Activated naive CD4-positive, alpha-beta T cell treated with anti-CD3 and anti-CD28 coated beads, Interleukin-2, amount 10 ng/mL, durations not matched to agents 7 days and 5 days (primary cell): Measurements from ENCODE around the gene KIF5B.
"Not testable (repeated sequence)": the region's sequence is repeated elsewhere in the genome, so short reads cannot be mapped to it uniquely, and the experiment has no call there.

Experiments used
- CTCF ChIA-PET: fragments of 350-600 bp; sonication (Branson Sonifier 250); formaldehyde crosslinking; loops from one replicate; lab custom pipeline; 2021; ENCODE audit warnings: antibody characterized with exemption; lab: Charles Lee
- DNase-seq: peaks from one replicate; pipeline ENCODE4 v3.0.0-alpha.2; 2020
- H3K27ac Mint-ChIP-seq: one replicate; pipeline ENCODE4 v1.8.0; 2021; ENCODE audit warnings: mild to moderate bottlenecking, moderate library complexity, mixed read lengths
- H3K27me3 Mint-ChIP-seq: one replicate; pipeline ENCODE4 v1.8.0; 2021; ENCODE audit warnings: mild to moderate bottlenecking, mixed read lengths
- H3K36me3 Mint-ChIP-seq: one replicate; pipeline ENCODE4 v1.8.0; 2021; ENCODE audit warnings: mixed read lengths
- H3K4me1 Mint-ChIP-seq: one replicate; pipeline ENCODE4 v1.8.0; 2021; ENCODE audit warnings: mixed read lengths
- H3K4me3 Mint-ChIP-seq: one replicate; pipeline ENCODE4 v1.8.0; 2021; ENCODE audit warnings: mild to moderate bottlenecking, moderate library complexity, mixed read lengths
- H3K9me3 Mint-ChIP-seq: one replicate; pipeline ENCODE4 v1.8.0; 2021; ENCODE audit warnings: mixed read lengths

The KIF5B gene

DNA sequence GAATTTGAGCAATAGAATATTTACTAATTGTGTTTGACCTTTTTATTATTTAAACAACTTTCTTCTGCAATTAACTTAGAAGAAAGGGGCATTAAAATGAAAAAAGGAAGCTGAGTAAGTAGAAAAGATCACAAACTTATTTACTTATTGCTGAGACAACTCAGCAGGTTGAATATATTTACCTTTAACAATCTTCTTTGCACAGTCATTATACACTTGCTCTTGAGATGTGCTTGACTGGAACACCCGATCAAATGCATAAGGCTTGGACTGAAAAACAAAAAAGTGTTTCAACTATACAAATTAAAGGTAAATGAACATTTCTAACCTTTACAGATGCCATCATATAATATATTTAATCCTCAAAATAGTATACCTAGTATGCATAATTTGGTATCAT lies 7.9 kb downstream of the KIF5B start:
- H3K4me3 Mint-ChIP-seq: no peak overlapping the region
- H3K9me3 Mint-ChIP-seq: no peaks in the 10 kb centered on the region
- peaks cover 56% of the 10 kb centered on the region for H3K36me3 Mint-ChIP-seq
- H3K27ac Mint-ChIP-seq: no peak overlapping the region
- no peak for DNase-seq
- CTCF ChIA-PET: no interaction called here
- no peaks in the 10 kb centered on the region for H3K27me3 Mint-ChIP-seq
- peaks cover 78% of the 10 kb centered on the region for H3K4me1 Mint-ChIP-seq

DNA sequence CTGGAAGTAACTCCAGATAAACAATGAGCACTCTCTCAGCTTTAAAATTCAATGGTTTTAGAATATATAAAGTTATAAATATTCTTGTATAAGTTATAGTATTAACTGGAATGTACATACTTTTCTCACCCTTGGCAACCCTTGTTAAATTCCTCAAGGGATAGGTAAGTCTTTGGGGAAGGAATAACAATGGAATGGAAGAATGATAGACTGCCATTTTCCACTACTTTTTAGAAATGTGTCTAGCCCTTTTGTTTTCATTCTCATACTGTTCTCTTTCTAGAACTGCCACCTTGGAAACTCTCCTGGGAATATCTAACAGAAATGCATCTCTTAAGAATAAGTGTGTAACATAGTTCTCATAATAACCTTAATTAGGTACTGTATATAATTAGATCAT lies 8.3 kb downstream of the KIF5B start:
- DNase-seq: no peak
- H3K4me1 Mint-ChIP-seq: peaks cover 77% of the 10 kb centered on the region
- H3K4me3 Mint-ChIP-seq: no peak overlapping the region
- H3K27ac Mint-ChIP-seq: no peak overlapping the region
- peaks cover 58% of the 10 kb centered on the region for H3K36me3 Mint-ChIP-seq
- no peaks in the 10 kb centered on the region for H3K9me3 Mint-ChIP-seq
- H3K27me3 Mint-ChIP-seq: no peaks in the 10 kb centered on the region
- CTCF ChIA-PET: no interaction called here

DNA sequence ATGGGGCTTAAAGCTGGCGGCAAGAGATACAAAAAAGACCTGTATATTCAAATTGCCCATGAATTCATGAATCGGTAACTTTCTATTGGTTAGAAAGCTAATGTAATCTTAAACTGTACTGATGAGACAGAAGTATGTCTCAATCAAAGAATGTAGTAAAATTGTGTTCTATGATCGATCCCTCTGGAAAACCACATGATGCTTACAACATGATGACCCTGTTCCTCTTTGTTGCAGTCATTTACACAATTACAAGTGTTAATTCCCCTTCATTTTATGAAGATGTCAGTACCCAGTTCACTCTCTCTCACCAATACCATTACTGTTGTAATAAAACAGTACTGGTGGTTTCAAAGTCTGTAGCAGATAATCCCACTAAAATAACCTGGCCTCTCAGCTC lies 10.1 kb downstream of the KIF5B start:
- DNase-seq: no peak
- Mint-ChIP-seq H3K9me3 (no peaks in the 10 kb centered on the region), H3K27ac (no peak overlapping the region), H3K4me1 (peaks cover 69% of the 10 kb centered on the region), H3K4me3 (no peak overlapping the region), H3K27me3 (no peaks in the 10 kb centered on the region), H3K36me3 (peaks cover 63% of the 10 kb centered on the region)
- CTCF ChIA-PET: no interaction called here

DNA sequence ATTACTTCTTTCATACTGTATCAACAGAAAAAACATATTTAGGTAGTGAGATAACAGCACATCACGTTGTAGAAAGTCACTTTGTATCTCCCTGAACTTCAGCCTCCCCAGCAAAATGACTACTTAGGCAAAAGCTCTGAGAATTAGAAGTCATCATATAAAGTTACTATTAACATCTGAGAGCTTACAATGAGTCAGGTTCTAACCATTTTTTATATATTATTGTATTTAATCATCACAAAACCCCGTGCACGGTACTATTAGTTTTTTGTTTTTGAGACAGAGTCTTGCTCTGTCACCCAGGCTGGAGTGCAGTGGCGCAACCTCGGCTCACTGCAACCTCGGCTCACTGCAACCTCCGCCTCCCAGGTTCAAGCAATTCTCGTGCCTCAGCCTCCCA lies 13.5 kb downstream of the KIF5B start:
- H3K36me3 Mint-ChIP-seq: peaks cover 57% of the 10 kb centered on the region
- H3K27me3 Mint-ChIP-seq, H3K9me3 Mint-ChIP-seq, CTCF ChIA-PET, H3K4me3 Mint-ChIP-seq, DNase-seq: not testable (repeated sequence)
- H3K4me1 Mint-ChIP-seq: peaks cover 45% of the 10 kb centered on the region
- H3K27ac Mint-ChIP-seq: peak overlapping the region; percentile 16

DNA sequence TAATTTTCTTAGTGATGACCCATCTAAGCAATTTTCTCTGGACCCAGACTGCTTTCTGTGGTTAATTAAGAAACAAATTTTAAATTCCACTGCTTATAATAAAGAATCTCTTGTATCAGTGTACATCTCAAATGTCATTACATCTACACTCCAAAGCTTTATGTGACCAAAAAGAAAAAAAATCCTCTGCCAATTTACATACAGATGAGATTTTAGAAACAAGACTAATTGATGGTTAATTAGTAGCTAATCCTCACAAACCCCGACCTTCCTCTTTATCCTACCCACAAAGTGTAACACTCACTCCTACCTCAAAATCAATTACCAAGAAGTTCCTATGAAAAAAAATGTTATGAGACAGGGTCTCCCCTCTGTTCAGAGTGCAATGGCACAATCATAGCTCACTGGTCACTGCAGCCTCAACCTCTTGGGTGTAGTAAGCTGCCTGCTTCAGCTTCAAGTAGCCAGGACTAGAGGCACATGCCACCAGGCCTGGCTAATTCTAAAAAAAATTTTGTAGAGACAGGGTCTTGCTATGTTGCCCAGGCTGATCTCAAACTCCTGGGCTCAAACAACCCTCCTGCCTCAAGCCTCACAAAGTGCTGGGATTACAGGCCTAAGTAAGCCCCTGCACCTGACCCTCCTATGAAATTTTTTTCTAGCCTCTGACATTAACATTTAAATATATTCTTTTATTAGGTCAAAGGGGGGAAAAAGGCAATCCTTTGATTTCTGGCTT lies 14.8 kb downstream of the KIF5B start:
- no peak overlapping the region for H3K27ac Mint-ChIP-seq
- CTCF ChIA-PET: interaction anchor here (1.1 kb wide), 1 partner anchor 181 kb away, joined by 3 read pairs; no protein-coding TSS in a partner anchor
- H3K4me3 Mint-ChIP-seq: no peak overlapping the region
- H3K27me3 Mint-ChIP-seq: no peaks in the 10 kb centered on the region
- no peaks in the 10 kb centered on the region for H3K9me3 Mint-ChIP-seq
- DNase-seq: no peak
- H3K36me3 Mint-ChIP-seq: peaks cover 57% of the 10 kb centered on the region
- H3K4me1 Mint-ChIP-seq: peaks cover 36% of the 10 kb centered on the region

DNA sequence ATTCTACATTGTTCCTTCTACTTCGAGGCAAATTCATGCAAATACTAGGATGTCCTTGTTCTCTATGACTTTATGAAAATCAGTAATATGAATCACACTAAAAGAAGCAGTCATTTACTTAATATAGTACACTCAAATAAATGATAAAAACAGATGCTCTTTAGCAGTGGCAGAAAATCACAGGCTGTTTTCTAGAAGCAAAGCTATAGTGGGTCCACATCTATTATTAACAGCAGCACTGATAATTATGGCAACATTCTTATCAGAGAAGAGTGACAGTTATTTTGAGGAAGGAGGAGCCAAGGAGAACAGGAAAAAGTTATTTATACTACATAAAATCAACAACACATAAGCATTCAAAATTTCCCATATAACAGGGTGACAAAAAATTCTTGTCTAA lies 16.5 kb downstream of the KIF5B start:
- Mint-ChIP-seq H3K27me3 (no peaks in the 10 kb centered on the region), H3K4me1 (peaks cover 25% of the 10 kb centered on the region), H3K4me3 (no peak overlapping the region), H3K9me3 (no peaks in the 10 kb centered on the region), H3K27ac (no peak overlapping the region), H3K36me3 (peaks cover 55% of the 10 kb centered on the region)
- CTCF ChIA-PET: no interaction called here
- no peak for DNase-seq

DNA sequence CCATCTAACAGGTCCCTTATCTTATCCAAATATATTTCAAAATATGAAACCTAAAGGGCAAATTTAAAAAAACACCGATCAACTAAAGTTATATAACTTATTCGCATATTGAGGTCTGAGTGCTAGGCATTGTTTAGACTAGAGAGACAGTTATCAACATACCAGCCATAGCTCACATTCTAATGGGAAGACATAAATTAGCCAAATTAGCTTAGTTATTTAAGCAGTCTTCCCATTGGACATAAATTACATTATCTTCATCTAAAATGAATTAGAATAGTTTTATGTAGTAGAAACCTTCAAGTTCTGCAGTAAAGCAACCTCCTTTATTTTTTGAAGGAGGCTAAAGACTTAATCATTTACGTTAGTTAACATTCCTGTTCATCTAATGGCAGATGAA lies 17.4 kb downstream of the KIF5B start:
- Mint-ChIP-seq H3K4me3 (no peak overlapping the region), H3K9me3 (no peaks in the 10 kb centered on the region), H3K27me3 (no peaks in the 10 kb centered on the region), H3K27ac (no peak overlapping the region), H3K36me3 (peaks cover 53% of the 10 kb centered on the region), H3K4me1 (peaks cover 17% of the 10 kb centered on the region)
- CTCF ChIA-PET: interaction anchor here (0.7 kb wide), 1 partner anchor 18 kb away, joined by 3 read pairs; the partner anchor contains the start of gene KIF5B
- no peak for DNase-seq

DNA sequence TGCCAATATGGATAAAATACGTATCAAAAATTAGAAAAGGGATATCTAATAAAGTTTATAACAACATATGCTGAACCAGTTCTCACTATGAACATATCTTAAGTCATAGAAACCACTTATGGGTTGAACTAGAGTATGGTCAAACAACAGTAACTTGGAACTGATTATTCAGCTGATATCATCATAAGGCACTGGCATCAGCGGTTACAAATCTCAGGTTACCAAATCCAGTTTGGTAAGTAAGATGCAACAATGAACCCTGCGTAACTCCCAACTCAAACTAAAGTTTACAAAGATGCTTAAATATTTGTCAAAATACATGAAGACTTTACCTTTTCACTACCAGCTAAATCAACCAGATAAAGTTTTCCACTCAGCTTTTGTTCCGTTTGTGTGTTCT lies 19.3 kb downstream of the KIF5B start:
- H3K27ac Mint-ChIP-seq: no peak overlapping the region
- H3K27me3 Mint-ChIP-seq: no peaks in the 10 kb centered on the region
- H3K4me1 Mint-ChIP-seq: peaks cover 5% of the 10 kb centered on the region
- CTCF ChIA-PET: interaction anchor here (1.0 kb wide), 1 partner anchor 153 kb away, joined by 3 read pairs; no protein-coding TSS in a partner anchor
- no peaks in the 10 kb centered on the region for H3K9me3 Mint-ChIP-seq
- H3K4me3 Mint-ChIP-seq: no peak overlapping the region
- peaks cover 57% of the 10 kb centered on the region for H3K36me3 Mint-ChIP-seq
- no peak for DNase-seq

DNA sequence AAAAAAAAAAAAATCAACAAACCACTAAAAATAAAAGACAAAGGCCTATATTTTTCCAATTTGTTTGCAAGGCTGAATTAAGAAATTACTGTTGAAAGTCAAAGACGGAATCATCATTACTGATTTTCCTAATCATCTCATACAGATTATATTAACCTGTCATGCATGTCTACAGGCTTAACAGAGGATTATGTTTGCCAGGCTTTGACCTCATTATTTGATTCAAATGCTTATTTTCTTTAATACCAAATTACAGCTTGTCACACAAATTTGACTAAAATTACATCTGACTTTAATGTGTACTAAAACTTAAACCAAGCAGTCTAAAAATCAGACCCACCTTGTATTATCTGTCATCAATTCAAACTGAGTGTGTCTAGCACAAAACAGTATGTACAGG lies 21.2 kb downstream of the KIF5B start:
- Mint-ChIP-seq H3K36me3 (peaks cover 67% of the 10 kb centered on the region), H3K27me3 (no peaks in the 10 kb centered on the region), H3K27ac (no peak overlapping the region), H3K9me3 (no peaks in the 10 kb centered on the region), H3K4me3 (no peak overlapping the region), H3K4me1 (no peaks in the 10 kb centered on the region)
- CTCF ChIA-PET: interaction anchor here (0.7 kb wide), 1 partner anchor 112 kb away, joined by 3 read pairs; no protein-coding TSS in a partner anchor
- DNase-seq: no peak

DNA sequence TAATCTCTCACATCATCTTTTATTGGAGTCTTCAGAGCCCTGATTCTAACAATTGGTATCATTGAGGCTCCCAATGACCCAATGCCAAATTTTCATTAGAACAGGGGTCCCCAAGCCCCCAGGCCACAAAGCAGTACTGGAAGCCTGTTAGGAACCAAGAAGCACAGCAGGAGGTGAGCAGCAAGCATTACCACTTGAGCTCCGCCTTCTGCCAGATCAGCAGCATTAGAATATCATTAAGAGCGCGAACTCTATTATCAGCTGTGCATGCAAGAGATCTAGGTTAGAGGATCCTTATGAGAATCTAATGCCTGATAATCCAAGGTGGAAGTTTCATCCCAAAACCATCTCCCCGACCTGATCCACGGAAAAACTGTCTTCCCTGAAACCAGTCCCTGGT lies 23.1 kb downstream of the KIF5B start:
- Mint-ChIP-seq H3K27ac (no peak overlapping the region), H3K4me1 (no peaks in the 10 kb centered on the region), H3K9me3 (no peaks in the 10 kb centered on the region), H3K27me3 (no peaks in the 10 kb centered on the region), H3K36me3 (peaks cover 78% of the 10 kb centered on the region), H3K4me3 (no peak overlapping the region)
- CTCF ChIA-PET: interaction anchor here (0.6 kb wide), 1 partner anchor 137 kb away, joined by 3 read pairs; no protein-coding TSS in a partner anchor
- DNase-seq: no peak

DNA sequence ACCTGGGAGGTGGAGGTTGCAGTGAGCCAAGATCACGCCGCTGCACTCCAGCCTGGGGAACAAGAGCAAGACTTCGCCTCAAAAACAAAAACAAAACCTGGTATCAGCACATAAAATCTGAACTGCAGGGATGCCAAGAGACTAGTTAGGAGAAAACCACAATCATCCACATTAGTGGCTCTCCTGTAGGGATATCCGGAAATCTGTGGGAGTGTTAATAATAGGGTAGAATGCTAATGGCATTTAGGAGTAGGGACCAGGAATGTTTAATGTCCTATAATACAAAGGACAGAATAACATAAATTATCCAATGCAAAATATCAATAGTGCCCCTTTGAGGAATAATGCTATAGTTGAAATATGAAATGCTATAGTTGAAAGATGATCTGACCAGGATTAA lies 24.3 kb downstream of the KIF5B start:
- no peak overlapping the region for H3K27ac Mint-ChIP-seq
- H3K27me3 Mint-ChIP-seq: no peaks in the 10 kb centered on the region
- no peak for DNase-seq
- no peaks in the 10 kb centered on the region for H3K4me1 Mint-ChIP-seq
- peaks cover 74% of the 10 kb centered on the region for H3K36me3 Mint-ChIP-seq
- H3K9me3 Mint-ChIP-seq: no peaks in the 10 kb centered on the region
- no peak overlapping the region for H3K4me3 Mint-ChIP-seq
- CTCF ChIA-PET: no interaction called here

DNA sequence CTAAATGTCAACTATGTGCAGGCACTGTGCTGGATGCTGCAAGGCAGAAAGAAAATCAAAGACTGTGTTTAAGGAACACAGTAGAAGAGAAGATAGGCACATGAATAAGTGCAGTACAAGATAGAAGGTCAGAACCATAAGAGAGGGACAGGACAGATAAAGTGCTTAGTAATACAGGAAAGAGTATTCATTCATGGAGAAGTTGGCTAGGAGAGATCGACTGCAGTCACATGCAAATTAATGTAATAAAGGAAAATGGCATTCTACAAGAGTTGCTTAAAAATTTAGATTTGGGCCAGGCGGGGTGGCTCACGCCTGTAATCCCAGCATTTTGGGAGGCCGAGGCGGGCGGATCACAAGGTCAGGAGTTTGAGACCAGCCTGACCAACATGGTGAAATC lies 24.8 kb downstream of the KIF5B start:
- CTCF ChIA-PET: no interaction called here
- Mint-ChIP-seq H3K4me1 (no peaks in the 10 kb centered on the region), H3K27me3 (no peaks in the 10 kb centered on the region), H3K36me3 (peaks cover 72% of the 10 kb centered on the region), H3K4me3 (no peak overlapping the region), H3K9me3 (no peaks in the 10 kb centered on the region), H3K27ac (no peak overlapping the region)
- DNase-seq: no peak

DNA sequence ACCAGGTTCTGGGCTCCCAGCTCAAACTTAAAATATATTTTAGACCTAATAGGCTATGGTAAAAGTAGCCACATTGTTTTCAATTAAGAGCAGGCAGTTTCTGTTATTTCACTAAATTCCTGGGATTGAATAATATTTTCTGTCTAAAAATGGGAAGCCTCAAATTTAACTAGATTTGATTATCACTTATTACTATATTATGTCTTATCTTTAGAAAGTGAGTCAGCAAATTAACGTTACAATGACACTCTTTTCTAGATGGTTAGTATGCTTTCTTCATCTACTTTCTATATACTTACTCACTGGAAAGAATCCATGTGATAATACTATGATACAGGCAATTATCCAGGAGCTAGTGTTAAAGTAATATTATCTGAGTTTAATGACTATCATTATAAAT lies 27.5 kb downstream of the KIF5B start:
- H3K4me1 Mint-ChIP-seq: no peaks in the 10 kb centered on the region
- no peaks in the 10 kb centered on the region for H3K27me3 Mint-ChIP-seq
- CTCF ChIA-PET: no interaction called here
- no peaks in the 10 kb centered on the region for H3K9me3 Mint-ChIP-seq
- DNase-seq: no peak
- H3K27ac Mint-ChIP-seq: no peak overlapping the region
- H3K36me3 Mint-ChIP-seq: peaks cover 60% of the 10 kb centered on the region
- no peak overlapping the region for H3K4me3 Mint-ChIP-seq

DNA sequence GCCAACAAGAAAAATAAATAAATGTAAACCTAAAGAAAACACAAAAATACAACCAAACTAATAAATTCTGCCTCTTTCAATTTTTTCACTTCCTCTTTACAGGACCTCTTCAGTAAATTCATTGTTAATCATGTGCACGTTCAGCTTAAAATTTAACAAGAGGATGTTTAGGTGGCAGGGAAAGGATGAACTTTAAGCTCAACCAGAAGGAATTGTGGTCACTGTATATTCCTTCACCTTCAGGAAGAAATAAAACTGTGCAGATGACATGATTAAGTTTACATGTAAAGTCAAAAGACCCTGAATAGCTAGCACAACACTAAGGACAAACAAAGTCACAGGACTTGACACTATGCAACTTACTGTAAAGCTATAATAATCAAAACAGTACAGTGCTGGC lies 33.0 kb downstream of the KIF5B start:
- no peak for DNase-seq
- no peaks in the 10 kb centered on the region for H3K27me3 Mint-ChIP-seq
- no peak overlapping the region for H3K27ac Mint-ChIP-seq
- H3K9me3 Mint-ChIP-seq: no peaks in the 10 kb centered on the region
- CTCF ChIA-PET: no interaction called here
- H3K4me3 Mint-ChIP-seq: no peak overlapping the region
- H3K36me3 Mint-ChIP-seq: peaks cover 50% of the 10 kb centered on the region
- no peaks in the 10 kb centered on the region for H3K4me1 Mint-ChIP-seq

DNA sequence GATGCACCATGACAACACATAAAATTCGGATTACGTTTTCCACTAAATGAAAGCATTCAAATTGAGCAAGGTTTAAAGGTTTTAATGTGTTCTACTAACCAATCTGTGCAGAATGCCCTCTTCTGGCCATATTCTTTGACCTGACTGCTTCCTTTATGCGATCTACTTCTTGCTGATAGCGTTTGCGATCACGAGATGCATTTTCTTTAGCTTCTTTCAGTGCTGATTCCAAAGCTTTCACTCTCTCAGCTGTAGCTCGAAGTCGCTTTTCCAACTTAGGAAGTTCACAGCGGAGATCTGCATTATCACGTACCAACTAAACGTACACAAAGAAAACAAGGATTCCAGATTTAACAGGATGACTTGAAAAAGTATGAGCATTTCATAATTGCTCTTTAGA lies 39.2 kb downstream of the KIF5B start:
- peaks cover 60% of the 10 kb centered on the region for H3K36me3 Mint-ChIP-seq

More for the DNA sequence above, 39.2 kb downstream of the KIF5B start:
- H3K4me3 Mint-ChIP-seq: no peak overlapping the region
- no peak for DNase-seq
- no peaks in the 10 kb centered on the region for H3K27me3 Mint-ChIP-seq
- H3K27ac Mint-ChIP-seq: no peak overlapping the region
- no peaks in the 10 kb centered on the region for H3K9me3 Mint-ChIP-seq
- CTCF ChIA-PET: interaction anchor here (1.9 kb wide), 1 partner anchor 155 kb away, joined by 4 read pairs; no protein-coding TSS in a partner anchor
- H3K4me1 Mint-ChIP-seq: no peaks in the 10 kb centered on the region
